PC-9 (cell line): ENCODE measurements around the gene PCGF2. TPM values are rescaled to one million over a fixed set of nuclear protein-coding genes. Genes with fewer than 3 reads are reported as not detected.

ENCODE experiments used
- BruUV-seq: library from RNA; stranded (reverse); fragments of 400-500 nt; replicated peaks from 2 replicates; lab custom pipeline; 2021; lab: Mats Ljungman, UMichigan
- CTCF ChIA-PET: fragments of 300-600 bp; sonication (Branson Sonifier 250); formaldehyde crosslinking; loops from one replicate; lab custom pipeline; 2022; ENCODE audit warnings: antibody characterized with exemption; lab: Charles Lee
- POLR2A ChIA-PET: fragments of 300-600 bp; sonication (Branson Sonifier 250); formaldehyde crosslinking; loops from one replicate; lab custom pipeline; 2022; ENCODE audit warnings: antibody characterized with exemption; ENCODE audit not compliant: unreplicated experiment; lab: Charles Lee
- DNase-seq, 2 experiments: peaks; one replicate each; pipeline versions ENCODE4 v3.0.0 to v3.0.0-alpha.2; 2015 to 2022; ENCODE audit warnings: mixed read lengths in 1 of 2
- H2AFZ ChIP-seq: fragments of 200-600 bp; sonication (generic); 2 replicates; pipeline ENCODE4 v1.8.1; 2017; ENCODE audit warnings: antibody characterized with exemption
- H3F3A ChIP-seq: fragments of 200-600 bp; sonication (generic); 2 replicates; pipeline ENCODE4 v1.8.1; 2017; ENCODE audit warnings: antibody characterized with exemption, mild to moderate bottlenecking, low read depth; ENCODE audit not compliant: insufficient read depth
- H3K27ac ChIP-seq: fragments of 200-600 bp; sonication (generic); 2 replicates; pipeline ENCODE4 v1.6.1; 2016; ENCODE audit warnings: mixed run types
- H3K27me3 ChIP-seq: fragments of 200-600 bp; sonication (generic); 2 replicates; pipeline ENCODE4 v1.6.1; 2016; ENCODE audit warnings: low read depth, mixed run types; ENCODE audit not compliant: insufficient read depth
- H3K36me3 ChIP-seq: fragments of 200-600 bp; sonication (generic); 2 replicates; pipeline ENCODE4 v1.6.1; 2016; ENCODE audit warnings: low read depth, mixed run types
- H3K4me1 ChIP-seq: fragments of 200-600 bp; sonication (generic); replicated peaks from 2 replicates; pipeline ENCODE4 v1.6.1; 2016; ENCODE audit warnings: mixed run types; ENCODE audit not compliant: insufficient read depth
- H3K4me2 ChIP-seq: fragments of 200-600 bp; sonication (generic); 2 replicates; pipeline ENCODE4 v1.6.1; 2017; ENCODE audit warnings: mixed run types
- H3K4me3 ChIP-seq: fragments of 200-600 bp; sonication (generic); 2 replicates; pipeline ENCODE4 v1.6.1; 2016; ENCODE audit warnings: mixed run types
- H3K79me2 ChIP-seq: fragments of 200-600 bp; sonication (generic); 2 replicates; pipeline ENCODE4 v1.6.1; 2017; ENCODE audit warnings: low read depth, mixed run types
- H3K9me2 ChIP-seq: fragments of 200-600 bp; sonication (generic); 2 replicates; pipeline ENCODE4 v1.8.1; 2017; ENCODE audit warnings: mild to moderate bottlenecking; ENCODE audit not compliant: insufficient read depth
- H3K9me3 ChIP-seq: fragments of 200-600 bp; sonication (generic); 2 replicates; pipeline ENCODE4 v1.8.1; 2016; ENCODE audit warnings: low read depth; ENCODE audit not compliant: insufficient read depth
- H4K20me1 ChIP-seq: fragments of 200-600 bp; sonication (generic); 2 replicates; pipeline ENCODE4 v1.8.1; 2017; ENCODE audit not compliant: insufficient read depth
- EZH2 ChIP-seq: fragments of 200-600 bp; sonication (generic); IDR thresholded peaks from 2 replicates; pipeline ENCODE4 v1.8.0; 2017; ENCODE audit warnings: antibody characterized with exemption, low read depth
- intact Hi-C: fragments of 100-400 bp; cut with micrococcal nuclease; formaldehyde crosslinking; loops from one replicate; pipeline ENCODE4 v1.10.0; 2022; ENCODE audit not compliant: unreplicated experiment
- total RNA-seq: library from RNA; stranded (reverse); gene quantifications from 2 replicates; pipeline ENCODE4 v1.2.3, GENCODE V29; 2021
- TF ChIP-seq, protein P1 (sequence below): fragments of 200-600 bp; sonication (generic); conservative IDR thresholded peaks from 2 replicates; pipeline ENCODE4 v1.6.1; 2017; ENCODE audit warnings: mixed run types, antibody characterized with exemption, mild to moderate bottlenecking, moderate library complexity

Gene PCGF2
- total RNA-seq, 1 experiment from 2014 or later, result 43.3 TPM

DNA sequence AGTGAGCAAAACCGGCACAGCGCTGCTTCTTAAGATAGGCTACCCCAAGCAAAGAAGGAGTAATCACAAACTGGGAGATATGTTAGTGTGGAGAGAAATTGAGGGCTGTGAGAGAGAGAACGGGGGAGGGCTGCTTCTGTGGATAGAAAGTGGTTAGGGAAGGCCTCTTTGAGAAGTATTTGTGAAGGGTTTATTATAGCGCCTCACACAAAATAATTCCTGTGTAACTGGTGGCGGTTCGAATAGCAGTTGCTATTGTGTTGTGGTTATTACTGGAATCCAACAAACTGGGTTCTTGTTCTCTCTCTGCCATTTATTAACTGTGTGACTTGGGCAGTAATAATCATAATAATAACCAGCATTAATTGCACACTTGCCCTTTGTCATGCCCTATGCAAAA, 27.2 kb downstream of the PCGF2 start:
- H3K4me2 ChIP-seq, result no peak overlapping the region
- H3F3A ChIP-seq, result peaks cover 22% of the 10 kb centered on the region; the same call in 1 of the 2 replicates
- no peaks in the 10 kb centered on the region for H3K27me3 ChIP-seq
- H4K20me1 ChIP-seq, result no peaks in the 10 kb centered on the region; the same call in 1 of the 2 replicates
- intact Hi-C loops, result no loop called here
- POLR2A ChIA-PET, result no interaction called here
- H3K4me1 ChIP-seq, result no peaks in the 10 kb centered on the region
- TF ChIP-seq, protein P1, sequence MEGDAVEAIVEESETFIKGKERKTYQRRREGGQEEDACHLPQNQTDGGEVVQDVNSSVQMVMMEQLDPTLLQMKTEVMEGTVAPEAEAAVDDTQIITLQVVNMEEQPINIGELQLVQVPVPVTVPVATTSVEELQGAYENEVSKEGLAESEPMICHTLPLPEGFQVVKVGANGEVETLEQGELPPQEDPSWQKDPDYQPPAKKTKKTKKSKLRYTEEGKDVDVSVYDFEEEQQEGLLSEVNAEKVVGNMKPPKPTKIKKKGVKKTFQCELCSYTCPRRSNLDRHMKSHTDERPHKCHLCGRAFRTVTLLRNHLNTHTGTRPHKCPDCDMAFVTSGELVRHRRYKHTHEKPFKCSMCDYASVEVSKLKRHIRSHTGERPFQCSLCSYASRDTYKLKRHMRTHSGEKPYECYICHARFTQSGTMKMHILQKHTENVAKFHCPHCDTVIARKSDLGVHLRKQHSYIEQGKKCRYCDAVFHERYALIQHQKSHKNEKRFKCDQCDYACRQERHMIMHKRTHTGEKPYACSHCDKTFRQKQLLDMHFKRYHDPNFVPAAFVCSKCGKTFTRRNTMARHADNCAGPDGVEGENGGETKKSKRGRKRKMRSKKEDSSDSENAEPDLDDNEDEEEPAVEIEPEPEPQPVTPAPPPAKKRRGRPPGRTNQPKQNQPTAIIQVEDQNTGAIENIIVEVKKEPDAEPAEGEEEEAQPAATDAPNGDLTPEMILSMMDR, result no peak
- TF ChIP-seq EZH2, result no peak
- no peak overlapping the region for H3K4me3 ChIP-seq
- BruUV-seq, result no TSS peak
- H3K9me2 ChIP-seq, result no peaks in the 10 kb centered on the region
- no peak overlapping the region for H2AFZ ChIP-seq
- peaks cover 11% of the 10 kb centered on the region; the same call in 1 of the 2 replicates for H3K36me3 ChIP-seq
- H3K9me3 ChIP-seq, result no peaks in the 10 kb centered on the region
- DNase-seq, result no peak
- H3K79me2 ChIP-seq, result no peaks in the 10 kb centered on the region
- CTCF ChIA-PET, result interaction anchor here (0.6 kb wide), 1 partner anchor 10 kb away, joined by 3 read pairs; no protein-coding TSS in a partner anchor
- no peak overlapping the region for H3K27ac ChIP-seq

DNA sequence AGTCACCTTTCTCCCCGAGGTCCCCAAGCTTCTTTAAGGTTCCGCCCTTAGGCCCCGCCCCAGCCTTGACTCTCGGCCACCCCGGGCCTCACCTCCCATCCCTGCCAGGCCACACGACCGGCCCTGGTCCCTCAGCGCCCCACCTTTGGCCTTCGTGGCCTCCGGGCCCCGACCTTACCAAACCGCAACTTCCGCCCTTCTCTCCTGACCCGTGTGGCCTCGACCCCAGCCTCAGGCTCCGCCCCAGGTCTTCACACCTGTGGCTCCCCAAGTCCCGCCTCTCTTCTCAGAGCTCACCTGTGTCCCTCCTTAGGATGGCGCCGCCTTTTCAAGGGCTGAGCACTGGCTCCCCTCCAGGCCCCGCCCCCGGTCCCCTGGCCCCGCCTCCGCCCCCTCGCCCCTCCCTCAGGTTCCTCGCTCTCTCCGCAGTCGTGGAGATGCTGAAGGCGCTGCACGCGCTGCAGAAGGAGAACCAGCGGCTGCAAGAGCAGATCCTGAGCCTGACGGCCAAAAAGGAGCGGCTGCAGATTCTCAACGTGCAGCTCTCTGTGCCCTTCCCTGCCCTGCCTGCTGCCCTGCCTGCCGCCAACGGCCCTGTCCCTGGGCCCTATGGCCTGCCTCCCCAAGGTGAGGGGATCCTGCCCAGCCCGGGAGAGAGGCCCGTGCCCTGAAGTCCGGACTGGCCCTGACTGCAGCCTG, 28.0 kb downstream of the PCGF2 start:
- Histone ChIP-seq H3K9me2 (no peaks in the 10 kb centered on the region), H3K4me1 (no peaks in the 10 kb centered on the region), H3K4me2 (no peak overlapping the region), H3K79me2 (no peaks in the 10 kb centered on the region), H3K4me3 (no peak overlapping the region), H2AFZ (no peak overlapping the region), H3K36me3 (peaks cover 11% of the 10 kb centered on the region; the same call in 1 of the 2 replicates), H4K20me1 (no peaks in the 10 kb centered on the region; the same call in 1 of the 2 replicates), H3K27ac (no peak overlapping the region), H3K27me3 (no peaks in the 10 kb centered on the region), H3K9me3 (no peaks in the 10 kb centered on the region), H3F3A (peaks cover 24% of the 10 kb centered on the region; the same call in 1 of the 2 replicates)
- POLR2A ChIA-PET, result no interaction called here
- BruUV-seq, result no TSS peak
- TF ChIP-seq, protein P1, result no peak
- no peak for TF ChIP-seq EZH2
- CTCF ChIA-PET, result interaction anchor here (0.6 kb wide), 1 partner anchor 11 kb away, joined by 3 read pairs; no protein-coding TSS in a partner anchor
- intact Hi-C loops, result no loop called here
- no peak for DNase-seq

DNA sequence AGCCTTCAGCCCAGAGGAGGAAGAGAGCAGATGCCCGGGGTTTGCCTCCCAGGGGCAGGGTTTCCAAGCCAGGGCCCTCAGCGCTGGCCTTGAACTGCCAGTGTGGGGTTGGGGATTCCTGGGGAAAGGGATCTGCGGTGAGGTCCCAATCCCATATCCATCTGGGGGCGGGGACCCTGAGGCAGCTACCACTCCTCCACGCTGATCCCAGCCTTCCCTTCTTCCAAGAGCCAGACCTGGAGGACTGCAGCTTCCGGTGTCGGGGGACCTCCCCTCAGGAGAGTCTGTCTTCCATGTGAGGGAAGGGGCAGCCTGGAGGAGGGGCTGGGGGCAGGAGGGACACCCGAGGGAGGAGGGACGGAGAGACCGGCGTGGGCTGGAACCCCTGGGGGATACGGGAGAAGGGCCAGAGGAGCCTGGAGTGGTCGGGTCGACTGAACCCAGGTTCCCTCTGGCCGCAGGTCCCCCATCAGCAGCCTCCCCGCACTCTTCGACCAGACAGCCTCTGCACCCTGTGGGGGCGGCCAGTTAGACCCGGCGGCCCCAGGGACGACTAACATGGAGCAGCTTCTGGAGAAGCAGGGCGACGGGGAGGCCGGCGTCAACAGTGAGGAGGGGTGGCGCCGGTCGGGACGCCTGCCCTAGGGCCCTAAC, 28.7 kb downstream of the PCGF2 start:
- Histone ChIP-seq H3K4me3 (no peak overlapping the region), H3K9me2 (no peaks in the 10 kb centered on the region), H3K36me3 (peaks cover 11% of the 10 kb centered on the region; the same call in 1 of the 2 replicates), H3K9me3 (no peaks in the 10 kb centered on the region), H3K27me3 (no peaks in the 10 kb centered on the region), H3K4me2 (no peak overlapping the region), H3K79me2 (no peaks in the 10 kb centered on the region), H4K20me1 (no peaks in the 10 kb centered on the region; the same call in 1 of the 2 replicates), H3K27ac (no peak overlapping the region), H2AFZ (no peak overlapping the region), H3F3A (peaks cover 30% of the 10 kb centered on the region; the same call in 1 of the 2 replicates), H3K4me1 (no peaks in the 10 kb centered on the region)
- intact Hi-C loops, result no loop called here
- POLR2A ChIA-PET, result no interaction called here
- TF ChIP-seq, protein P1, result no peak
- no peak for TF ChIP-seq EZH2
- no peak for DNase-seq
- BruUV-seq, result no TSS peak
- CTCF ChIA-PET, result no interaction called here
